ENCODE results near the gene FLNB. TPM values are rescaled to one million over a fixed set of nuclear protein-coding genes. Genes with fewer than 3 reads are reported as not detected.

FLNB gene
- total RNA-seq, 1 donor from 2014 or later, result 328 TPM

GRCh38 chr3:58132850-58133249 is 124.6 kb downstream of the FLNB start:
- DNase-seq (ENCODE audit: low read depth in 2 of 2), result no peak

DNA sequence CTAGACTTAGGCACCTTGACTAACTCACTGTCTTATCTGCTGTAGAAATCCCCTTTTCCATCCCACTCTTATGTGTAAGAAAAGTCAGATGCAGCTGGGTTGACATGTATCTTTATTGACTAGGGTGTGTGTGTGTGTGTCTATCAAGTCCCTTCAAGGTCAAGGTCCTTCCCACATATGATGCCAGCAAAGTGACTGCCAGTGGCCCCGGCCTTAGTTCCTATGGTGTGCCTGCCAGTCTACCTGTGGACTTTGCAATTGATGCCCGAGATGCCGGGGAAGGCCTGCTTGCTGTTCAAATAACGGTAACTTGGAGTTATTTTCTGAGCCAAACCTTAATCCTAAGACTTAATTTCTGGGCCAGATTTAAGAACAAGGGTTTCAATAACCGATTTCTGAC is 126.2 kb downstream of the FLNB start:
- DNase-seq (ENCODE audit: low read depth in 2 of 2), result no peak

- DNase-seq (ENCODE audit: low read depth in 2 of 2), result no peak
Measured at GRCh38 chr3:58135712-58136543, 127.7 kb downstream of the FLNB start.

- no peak for DNase-seq (ENCODE audit: low read depth in 2 of 2)
Measured at GRCh38 chr3:58137306-58137705, 129.1 kb downstream of the FLNB start.

- no peak for DNase-seq (ENCODE audit: low read depth in 2 of 2)
Measured at GRCh38 chr3:58141766-58142345, 133.6 kb downstream of the FLNB start.

DNA sequence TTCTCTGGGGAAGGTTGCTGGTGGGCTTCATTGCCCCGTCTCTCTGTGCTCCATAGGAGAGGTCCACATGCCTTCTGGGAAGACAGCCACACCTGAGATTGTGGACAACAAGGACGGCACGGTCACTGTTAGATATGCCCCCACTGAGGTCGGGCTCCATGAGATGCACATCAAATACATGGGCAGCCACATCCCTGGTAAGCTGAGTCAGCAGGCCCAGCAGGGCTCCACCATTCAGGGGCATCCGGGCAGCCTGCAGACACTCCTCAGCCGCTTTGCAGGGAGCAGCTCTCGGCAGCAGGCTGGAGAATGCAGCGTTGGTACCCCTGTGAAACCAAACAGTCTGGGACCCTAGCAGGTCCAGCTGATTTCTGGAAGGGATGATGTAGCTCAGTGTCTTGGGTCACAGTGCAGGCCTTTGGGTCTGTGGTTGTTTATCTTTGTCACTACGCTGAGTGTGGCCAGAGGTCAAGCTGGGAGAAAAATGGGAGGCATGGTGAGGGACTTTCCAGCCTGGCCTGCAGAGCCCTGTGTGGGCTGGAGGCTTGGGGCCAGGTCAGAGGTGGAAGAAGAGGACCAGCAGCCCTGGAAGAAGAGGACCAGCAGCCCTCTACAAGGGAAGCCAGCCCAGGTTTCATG is 135.3 kb downstream of the FLNB start:
- no peak for DNase-seq (ENCODE audit: low read depth in 2 of 2)

- no peak for DNase-seq (ENCODE audit: low read depth in 2 of 2)
Measured at GRCh38 chr3:58144478-58145325, 136.5 kb downstream of the FLNB start.

DNA sequence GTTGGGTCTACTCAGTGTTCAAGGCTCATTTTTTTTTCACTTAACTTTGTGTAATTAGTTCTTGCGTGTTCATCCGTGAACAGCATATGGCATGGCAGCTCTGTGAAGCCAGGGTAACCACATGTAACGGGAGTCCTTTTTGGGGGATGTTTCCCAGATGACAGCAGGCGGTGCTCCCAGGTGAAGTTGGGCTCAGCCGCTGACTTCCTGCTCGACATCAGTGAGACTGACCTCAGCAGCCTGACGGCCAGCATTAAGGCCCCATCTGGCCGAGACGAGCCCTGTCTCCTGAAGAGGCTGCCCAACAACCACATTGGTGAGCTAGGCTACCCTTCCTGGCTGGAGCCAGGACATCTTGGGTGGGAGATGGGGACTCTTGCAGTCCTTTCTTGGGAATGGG is 139.8 kb downstream of the FLNB start:
- DNase-seq (ENCODE audit: low read depth in 2 of 2), result no peak

GRCh38 chr3:58150130-58150809 is 142.0 kb downstream of the FLNB start:
- DNase-seq (ENCODE audit: low read depth in 2 of 2), result peak in 1 of 2 donors; percentile 21

DNA sequence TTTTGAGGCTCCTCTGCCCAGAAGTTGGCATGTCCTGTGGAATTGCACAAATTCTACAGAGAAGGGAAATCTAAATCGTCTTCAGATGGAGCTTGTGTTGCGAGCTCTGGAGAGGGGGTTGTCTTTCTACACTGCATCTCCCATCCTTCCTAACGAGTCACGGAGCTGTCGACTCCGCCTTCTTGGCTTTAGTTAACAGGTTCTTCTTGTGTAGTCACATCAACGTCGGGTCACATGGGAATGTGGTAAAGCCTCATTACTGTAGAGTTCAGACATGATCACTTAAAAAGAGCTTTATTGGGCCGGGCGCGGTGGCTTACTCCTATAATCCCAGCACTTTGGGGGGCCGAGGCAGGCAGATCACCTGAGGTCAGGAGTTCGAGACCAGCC is 142.6 kb downstream of the FLNB start:
- DNase-seq (ENCODE audit: low read depth in 2 of 2), result no peak

- DNase-seq (ENCODE audit: low read depth in 2 of 2), result no peak
Measured at GRCh38 chr3:58151637-58152036, 143.4 kb downstream of the FLNB start.

DNA sequence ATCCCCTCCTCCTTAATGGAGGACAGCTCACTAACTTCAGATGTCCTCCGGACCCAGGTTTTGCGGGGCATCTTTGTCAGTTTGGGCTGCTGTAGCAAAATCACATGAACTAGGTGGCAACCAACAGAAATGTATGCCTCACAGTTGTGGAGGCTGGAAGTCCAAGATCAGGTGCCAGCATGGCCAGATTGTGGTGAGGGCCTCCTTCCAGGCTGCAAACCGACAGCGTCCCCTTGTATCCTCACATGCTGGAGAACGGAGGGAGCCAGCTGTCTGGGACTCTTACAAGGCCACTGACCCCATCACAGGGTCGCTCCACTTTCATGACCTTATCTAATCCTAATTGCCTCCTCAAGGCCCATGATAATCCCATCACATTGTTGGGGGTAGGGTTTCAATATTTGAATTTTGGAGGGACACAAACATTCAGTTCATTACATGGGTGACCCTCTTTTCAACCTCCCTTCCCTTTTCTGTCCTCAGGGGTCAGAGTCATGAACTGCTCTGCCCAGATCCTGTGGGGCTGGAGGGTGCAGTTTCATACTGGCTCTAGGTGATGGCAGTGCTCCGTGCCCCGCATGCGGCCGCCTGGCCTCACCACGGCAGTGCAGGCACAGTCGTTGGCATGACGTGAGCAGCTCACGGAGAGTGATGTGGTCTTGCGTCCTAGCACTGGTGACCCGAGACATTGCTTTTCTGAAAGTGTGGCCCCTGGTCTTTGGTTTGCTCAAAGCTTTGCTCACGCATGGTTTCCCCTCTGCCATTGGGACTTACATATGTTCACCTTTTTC is 144.2 kb downstream of the FLNB start:
- DNase-seq (ENCODE audit: low read depth in 2 of 2), result no peak

- no peak for DNase-seq (ENCODE audit: low read depth in 2 of 2)
Measured at GRCh38 chr3:58153371-58153770, 145.1 kb downstream of the FLNB start.

DNA sequence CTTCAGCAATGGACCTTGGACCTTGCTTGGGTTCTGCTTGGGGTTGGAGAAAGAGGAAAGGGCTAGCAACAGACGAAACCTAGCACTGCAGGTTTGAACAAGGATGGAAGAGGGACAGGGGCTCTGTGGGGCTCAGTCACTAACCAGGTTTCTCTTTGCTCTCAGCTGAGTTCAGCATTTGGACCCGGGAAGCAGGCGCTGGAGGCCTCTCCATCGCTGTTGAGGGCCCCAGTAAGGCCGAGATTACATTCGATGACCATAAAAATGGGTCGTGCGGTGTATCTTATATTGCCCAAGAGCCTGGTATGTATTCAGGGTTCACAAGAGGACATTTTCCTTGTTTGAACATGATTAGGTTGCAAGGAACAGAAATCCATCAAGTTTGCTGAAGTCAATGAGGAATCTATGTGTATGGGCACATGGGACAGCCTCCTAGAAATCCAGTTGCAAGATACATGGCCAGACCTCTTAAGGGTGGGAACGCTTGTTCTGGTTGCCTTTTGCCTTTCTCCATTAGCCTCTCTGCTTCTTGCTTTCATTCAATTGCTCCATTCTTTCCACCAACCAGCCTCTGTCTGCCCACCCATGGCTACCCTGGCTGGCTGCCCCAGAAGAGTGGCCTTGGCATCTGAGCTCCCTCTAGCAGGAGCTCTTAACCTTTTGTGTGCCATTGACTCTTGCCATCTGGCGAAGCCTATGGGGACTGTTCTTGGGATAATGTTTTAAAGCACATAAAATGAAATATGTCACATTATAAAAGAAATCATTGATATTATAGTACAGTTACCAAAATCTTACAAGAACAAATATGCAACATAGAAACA is 146.6 kb downstream of the FLNB start:
- DNase-seq (ENCODE audit: low read depth in 2 of 2), result no peak

GRCh38 chr3:58155838-58156237 is 147.6 kb downstream of the FLNB start:
- no peak for DNase-seq (ENCODE audit: low read depth in 2 of 2)

- DNase-seq (ENCODE audit: low read depth in 2 of 2), result no peak
Measured at GRCh38 chr3:58157700-58158099, 149.5 kb downstream of the FLNB start.

DNA sequence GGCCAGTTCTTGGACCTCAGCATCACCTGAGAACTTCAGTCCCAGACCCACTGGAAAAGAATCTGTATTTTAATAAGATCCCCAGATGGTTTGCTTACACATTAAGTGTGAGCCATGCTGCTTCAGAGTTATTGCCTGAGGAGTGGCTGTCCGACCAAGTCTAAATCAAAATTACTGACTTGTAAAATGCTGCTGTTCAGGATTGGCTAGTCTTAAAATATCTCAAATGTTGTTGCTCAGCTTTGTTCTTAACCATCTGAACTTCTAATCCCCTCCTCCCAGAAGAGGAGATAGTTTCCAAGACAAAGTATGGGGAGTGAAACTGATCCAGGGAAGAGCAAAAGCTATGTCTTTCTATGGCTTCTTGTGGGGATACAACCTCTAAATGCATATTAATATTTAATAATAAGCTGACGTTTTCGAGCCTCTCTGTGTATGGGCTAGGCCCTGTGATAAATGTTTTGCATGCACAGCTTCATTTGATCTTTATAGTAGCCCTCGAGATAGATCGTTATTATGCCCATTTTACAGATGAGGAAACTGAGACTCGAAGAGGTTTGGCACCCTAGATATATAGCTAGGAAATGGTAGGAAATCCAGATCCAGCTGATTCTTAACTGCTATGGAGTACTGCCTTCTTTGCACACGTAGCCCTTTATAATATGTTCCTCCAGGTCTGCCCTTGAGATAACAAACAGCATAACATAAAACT is 150.4 kb downstream of the FLNB start:
- no peak for DNase-seq (ENCODE audit: low read depth in 2 of 2)

DNA sequence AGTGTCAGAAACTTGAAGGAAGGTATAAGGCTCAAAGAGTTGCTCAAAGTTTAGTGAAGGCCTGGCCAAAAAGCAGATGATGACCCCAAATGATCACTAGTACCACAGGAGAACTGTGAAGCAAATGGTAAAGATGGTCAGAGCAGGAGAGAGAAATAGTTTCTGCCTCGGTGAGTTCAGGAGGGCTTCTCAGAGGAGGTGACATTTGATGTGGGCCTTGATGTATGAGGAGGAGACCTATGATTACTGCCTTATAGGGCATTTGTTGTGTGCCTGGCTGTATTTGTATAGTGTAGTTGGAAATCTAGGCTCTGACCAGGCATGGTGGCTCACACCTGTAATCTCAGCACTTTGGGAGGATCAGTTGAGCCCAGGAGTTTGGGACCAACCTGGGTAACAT is 152.2 kb downstream of the FLNB start:
- DNase-seq (ENCODE audit: low read depth in 2 of 2), result no peak
